ENCODE data around the gene KLHDC8B. TPM values are rescaled to one million over a fixed set of nuclear protein-coding genes. Genes with fewer than 3 reads are reported as not detected.
"Not testable (repeated sequence)": the region's sequence is repeated elsewhere in the genome, so short reads cannot be mapped to it uniquely, and the experiment has no call there.

Gene KLHDC8B
- total and polyA plus RNA-seq, 4 donors: 19.4 to 32.5 (median 30.8) TPM

GRCh38 chr3:49199900-49200281 lies 28.5 kb downstream of the KLHDC8B start:
- H3K27me3 ChIP-seq (ENCODE audit: control insufficient read depth in 3 of 3, insufficient read depth in 3 of 3, low read length in 2 of 3): peaks cover 0 to 5% (median 0%) of the 10 kb centered on the region in 3 donors
- peak; percentile 16 for ATAC-seq (ENCODE audit: insufficient read depth, low FRiP score)
- no peak overlapping the region for H3K9ac ChIP-seq (ENCODE audit: insufficient read depth in 1 of 2, low read length in 2 of 2)
- H3K9me3 ChIP-seq (ENCODE audit: control insufficient read depth in 4 of 4, insufficient read depth in 3 of 4, low read length in 3 of 4): no peaks in the 10 kb centered on the region
- H3K27ac ChIP-seq (ENCODE audit: low read depth in 1 of 2, low read length in 1 of 2): peak overlapping the region; percentile 65 to 89
- peaks cover 0 to 5% (median 0%) of the 10 kb centered on the region in 5 donors for H3K4me1 ChIP-seq (ENCODE audit: control insufficient read depth in 5 of 5, insufficient read depth in 5 of 5, low read length in 5 of 5)
- H3K36me3 ChIP-seq (ENCODE audit: control insufficient read depth in 4 of 4, insufficient read depth in 4 of 4, low read length in 4 of 4): no peaks in the 10 kb centered on the region
- TF ChIP-seq, protein P1, sequence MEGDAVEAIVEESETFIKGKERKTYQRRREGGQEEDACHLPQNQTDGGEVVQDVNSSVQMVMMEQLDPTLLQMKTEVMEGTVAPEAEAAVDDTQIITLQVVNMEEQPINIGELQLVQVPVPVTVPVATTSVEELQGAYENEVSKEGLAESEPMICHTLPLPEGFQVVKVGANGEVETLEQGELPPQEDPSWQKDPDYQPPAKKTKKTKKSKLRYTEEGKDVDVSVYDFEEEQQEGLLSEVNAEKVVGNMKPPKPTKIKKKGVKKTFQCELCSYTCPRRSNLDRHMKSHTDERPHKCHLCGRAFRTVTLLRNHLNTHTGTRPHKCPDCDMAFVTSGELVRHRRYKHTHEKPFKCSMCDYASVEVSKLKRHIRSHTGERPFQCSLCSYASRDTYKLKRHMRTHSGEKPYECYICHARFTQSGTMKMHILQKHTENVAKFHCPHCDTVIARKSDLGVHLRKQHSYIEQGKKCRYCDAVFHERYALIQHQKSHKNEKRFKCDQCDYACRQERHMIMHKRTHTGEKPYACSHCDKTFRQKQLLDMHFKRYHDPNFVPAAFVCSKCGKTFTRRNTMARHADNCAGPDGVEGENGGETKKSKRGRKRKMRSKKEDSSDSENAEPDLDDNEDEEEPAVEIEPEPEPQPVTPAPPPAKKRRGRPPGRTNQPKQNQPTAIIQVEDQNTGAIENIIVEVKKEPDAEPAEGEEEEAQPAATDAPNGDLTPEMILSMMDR (IDR thresholded peaks at IDR 0.05; ENCODE audit: control extremely low read depth, extremely low read depth): no peak
- DNase-seq: peak in 1 of 3 donors; percentile 10
- peak overlapping the region; percentile 33 for H3K4me3 ChIP-seq
- 73 to 93% methylated on average over 15 of the region's 15 CpGs for WGBS, 2 donors

- peaks cover 0 to 3% (median 0%) of the 10 kb centered on the region in 5 donors for H3K4me1 ChIP-seq (ENCODE audit: control insufficient read depth in 5 of 5, insufficient read depth in 5 of 5, low read length in 5 of 5)
- peaks cover 0 to 3% (median 0%) of the 10 kb centered on the region in 4 donors for H3K9me3 ChIP-seq (ENCODE audit: control insufficient read depth in 4 of 4, insufficient read depth in 3 of 4, low read length in 3 of 4)
- no peak overlapping the region for H3K4me3 ChIP-seq
- H3K36me3 ChIP-seq (ENCODE audit: control insufficient read depth in 4 of 4, insufficient read depth in 4 of 4, low read length in 4 of 4): peaks cover 0 to 5% (median 0%) of the 10 kb centered on the region in 4 donors
- DNase-seq (no peak), ATAC-seq (ENCODE audit: insufficient read depth, low FRiP score) (no peak)
- H3K27ac ChIP-seq (ENCODE audit: low read depth in 1 of 2, low read length in 1 of 2): no peak overlapping the region
- 98% methylated on average over 15 of the region's 15 CpGs for WGBS, 2 donors
- no peak overlapping the region for H3K9ac ChIP-seq (ENCODE audit: insufficient read depth in 1 of 2, low read length in 2 of 2)
- H3K27me3 ChIP-seq (ENCODE audit: control insufficient read depth in 3 of 3, insufficient read depth in 3 of 3, low read length in 2 of 3): no peaks in the 10 kb centered on the region
- TF ChIP-seq, protein P1 (IDR thresholded peaks at IDR 0.05; ENCODE audit: control extremely low read depth, extremely low read depth): no peak
These were observed 42.1 kb downstream of the KLHDC8B start for GRCh38 chr3:49213541-49213943.

DNA sequence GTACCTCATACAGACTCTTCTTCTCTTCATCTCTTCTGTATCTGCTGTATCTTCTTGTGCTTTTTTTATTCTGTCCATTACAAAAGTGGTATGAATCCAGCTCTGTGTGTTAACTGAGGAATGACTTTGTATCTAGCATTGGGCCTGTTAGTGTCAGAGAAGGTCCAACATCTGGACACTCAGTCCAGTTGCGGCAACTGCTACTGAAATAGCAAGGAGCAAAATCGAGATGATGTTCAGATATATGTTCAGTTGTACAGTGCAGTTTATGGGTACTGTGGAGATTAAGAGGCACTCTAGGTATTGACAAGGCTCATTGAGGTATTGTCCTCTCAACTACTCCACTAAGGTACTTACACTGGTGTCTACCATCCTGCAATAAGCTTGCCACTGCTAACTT lies 42.6 kb downstream of the KLHDC8B start:
- no peak for DNase-seq
- WGBS, 2 donors: 80 to 94% methylated on average over 2 of the region's 2 CpGs
- Histone ChIP-seq H3K27me3 (ENCODE audit: control insufficient read depth in 3 of 3, insufficient read depth in 3 of 3, low read length in 2 of 3) (no peaks in the 10 kb centered on the region), H3K9me3 (ENCODE audit: control insufficient read depth in 4 of 4, insufficient read depth in 3 of 4, low read length in 3 of 4) (peaks cover 0 to 3% (median 0%) of the 10 kb centered on the region in 4 donors), H3K27ac (ENCODE audit: low read depth in 1 of 2, low read length in 1 of 2) (no peak overlapping the region), H3K36me3 (ENCODE audit: control insufficient read depth in 4 of 4, insufficient read depth in 4 of 4, low read length in 4 of 4) (peaks cover 0 to 5% (median 0%) of the 10 kb centered on the region in 4 donors), H3K4me3 (no peak overlapping the region), H3K9ac (ENCODE audit: insufficient read depth in 1 of 2, low read length in 2 of 2) (no peak overlapping the region), H3K4me1 (ENCODE audit: control insufficient read depth in 5 of 5, insufficient read depth in 5 of 5, low read length in 5 of 5) (peaks cover 0 to 6% (median 0%) of the 10 kb centered on the region in 5 donors)
- no peak for ATAC-seq (ENCODE audit: insufficient read depth, low FRiP score)
- TF ChIP-seq, protein P1 (IDR thresholded peaks at IDR 0.05; ENCODE audit: control extremely low read depth, extremely low read depth): no peak

DNA sequence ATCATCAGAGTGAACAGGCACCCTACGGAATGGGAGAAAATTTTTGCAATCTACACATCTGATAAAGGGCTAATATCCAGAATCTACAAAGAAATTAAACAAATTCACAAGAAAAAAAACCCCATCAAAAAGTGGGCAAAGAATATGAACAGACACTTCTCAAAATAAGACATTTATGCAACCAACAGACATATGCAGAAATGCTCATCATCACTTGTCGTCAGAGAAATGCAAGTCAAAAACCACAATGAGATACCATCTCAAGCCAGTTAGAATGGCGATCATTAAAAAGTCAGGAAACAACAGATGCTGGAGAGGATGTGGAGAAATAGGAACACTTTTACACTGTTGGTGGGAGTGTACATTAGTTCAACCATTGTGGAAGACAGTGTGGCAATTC lies 45.3 kb downstream of the KLHDC8B start:
- ATAC-seq (ENCODE audit: insufficient read depth, low FRiP score): not testable (repeated sequence)

GRCh38 chr3:49217108-49217507 lies 45.7 kb downstream of the KLHDC8B start:
- not testable (repeated sequence) for H3K9ac ChIP-seq (ENCODE audit: insufficient read depth in 1 of 2, low read length in 2 of 2); DNase-seq; H3K27ac ChIP-seq (ENCODE audit: low read depth in 1 of 2, low read length in 1 of 2); H3K9me3 ChIP-seq (ENCODE audit: control insufficient read depth in 4 of 4, insufficient read depth in 3 of 4, low read length in 3 of 4); H3K4me3 ChIP-seq; H3K36me3 ChIP-seq (ENCODE audit: control insufficient read depth in 4 of 4, insufficient read depth in 4 of 4, low read length in 4 of 4); H3K27me3 ChIP-seq (ENCODE audit: control insufficient read depth in 3 of 3, insufficient read depth in 3 of 3, low read length in 2 of 3); ATAC-seq (ENCODE audit: insufficient read depth, low FRiP score); H3K4me1 ChIP-seq (ENCODE audit: control insufficient read depth in 5 of 5, insufficient read depth in 5 of 5, low read length in 5 of 5)

More for the DNA sequence above, 45.3 kb downstream of the KLHDC8B start:
- H3K27me3 ChIP-seq (ENCODE audit: control insufficient read depth in 3 of 3, insufficient read depth in 3 of 3, low read length in 2 of 3); DNase-seq; H3K4me3 ChIP-seq; H3K36me3 ChIP-seq (ENCODE audit: control insufficient read depth in 4 of 4, insufficient read depth in 4 of 4, low read length in 4 of 4); H3K4me1 ChIP-seq (ENCODE audit: control insufficient read depth in 5 of 5, insufficient read depth in 5 of 5, low read length in 5 of 5); H3K9me3 ChIP-seq (ENCODE audit: control insufficient read depth in 4 of 4, insufficient read depth in 3 of 4, low read length in 3 of 4); H3K9ac ChIP-seq (ENCODE audit: insufficient read depth in 1 of 2, low read length in 2 of 2); H3K27ac ChIP-seq (ENCODE audit: low read depth in 1 of 2, low read length in 1 of 2): not testable (repeated sequence)
- 53 to 68% methylated on average over 3 of the region's 3 CpGs for WGBS, 2 donors
